HG03175 (cell line): ENCODE results near the gene NSD1.

ENCODE experiments used
- ATAC-seq: cut with Tn5 transposase; IDR thresholded peaks from one replicate; pipeline ENCODE4 v1.9.1; 2021; ENCODE audit warnings: mild to moderate bottlenecking, moderate library complexity; ENCODE audit not compliant: unreplicated experiment

NSD1 gene

GRCh38 chr5:177269976-177270375, 136.4 kb downstream of the NSD1 start:
- no peak for ATAC-seq

GRCh38 chr5:177270653-177271052, 137.1 kb downstream of the NSD1 start:
- ATAC-seq: no peak

- no peak for ATAC-seq
Observed at GRCh38 chr5:177271113-177271512, 137.5 kb downstream of the NSD1 start.

- no peak for ATAC-seq
Observed at GRCh38 chr5:177275883-177276282, 142.3 kb downstream of the NSD1 start.

GRCh38 chr5:177276886-177277285, 143.3 kb downstream of the NSD1 start:
- no peak for ATAC-seq

GRCh38 chr5:177288191-177288590, 154.6 kb downstream of the NSD1 start:
- no peak for ATAC-seq

GRCh38 chr5:177290816-177291596, 157.4 kb downstream of the NSD1 start:
- no peak for ATAC-seq

GRCh38 chr5:177291735-177292134, 158.2 kb downstream of the NSD1 start:
- no peak for ATAC-seq

GRCh38 chr5:177293819-177294581, 160.4 kb downstream of the NSD1 start:
- ATAC-seq: no peak

GRCh38 chr5:177294632-177295031, 161.1 kb downstream of the NSD1 start:
- ATAC-seq: no peak

GRCh38 chr5:177295924-177296323, 162.4 kb downstream of the NSD1 start:
- no peak for ATAC-seq

GRCh38 chr5:177296581-177296980, 163.0 kb downstream of the NSD1 start:
- no peak for ATAC-seq

- no peak for ATAC-seq
Observed at GRCh38 chr5:177297922-177298321, 164.3 kb downstream of the NSD1 start.

- no peak for ATAC-seq
Observed at GRCh38 chr5:177299697-177300096, 166.1 kb downstream of the NSD1 start.

GRCh38 chr5:177300236-177300880, 166.8 kb downstream of the NSD1 start:
- ATAC-seq: peak; percentile 28

GRCh38 chr5:177300951-177301350, 167.4 kb downstream of the NSD1 start:
- ATAC-seq: no peak

- ATAC-seq: no peak
Observed at GRCh38 chr5:177301503-177302165, 168.1 kb downstream of the NSD1 start.

GRCh38 chr5:177302354-177303110, 169.0 kb downstream of the NSD1 start:
- no peak for ATAC-seq

- peak; percentile 73 for ATAC-seq
Observed at GRCh38 chr5:177303121-177303924, 169.8 kb downstream of the NSD1 start, which contains the start of the genes PRELID1 and RAB24. TSS of gene PRELID1 (plus strand) at chr5:177303799. CDS start at chr5:177303986, 187 bp downstream. TSS of gene RAB24 (minus strand) at chr5:177303719. CDS start at chr5:177303288, 431 bp downstream.
